DND-41 (cell line): ENCODE results near the gene CKAP2.
"Not testable (repeated sequence)": the region's sequence is repeated elsewhere in the genome, so short reads cannot be mapped to it uniquely, and the experiment has no call there.

Experiments used
- EZH2 ChIP-seq: IDR thresholded peaks from 3 replicates; pipeline ENCODE4 v1.6.1; 2012; ENCODE audit warnings: borderline replicate concordance, low read depth, mild to moderate bottlenecking, moderate library complexity, low read length, inconsistent platforms; ENCODE audit not compliant: severe bottlenecking
- TF ChIP-seq, protein P1 (sequence below): IDR thresholded peaks from 2 replicates; pipeline ENCODE4 v1.5.1; 2012; ENCODE audit warnings: borderline replicate concordance, low read length, moderate library complexity, mild to moderate bottlenecking; ENCODE audit not compliant: poor library complexity, severe bottlenecking; ENCODE audit errors: extremely low read depth

GRCh38 chr13:52491015-52491414 lies 35.7 kb downstream of the CKAP2 start:
- TF ChIP-seq, protein P1, sequence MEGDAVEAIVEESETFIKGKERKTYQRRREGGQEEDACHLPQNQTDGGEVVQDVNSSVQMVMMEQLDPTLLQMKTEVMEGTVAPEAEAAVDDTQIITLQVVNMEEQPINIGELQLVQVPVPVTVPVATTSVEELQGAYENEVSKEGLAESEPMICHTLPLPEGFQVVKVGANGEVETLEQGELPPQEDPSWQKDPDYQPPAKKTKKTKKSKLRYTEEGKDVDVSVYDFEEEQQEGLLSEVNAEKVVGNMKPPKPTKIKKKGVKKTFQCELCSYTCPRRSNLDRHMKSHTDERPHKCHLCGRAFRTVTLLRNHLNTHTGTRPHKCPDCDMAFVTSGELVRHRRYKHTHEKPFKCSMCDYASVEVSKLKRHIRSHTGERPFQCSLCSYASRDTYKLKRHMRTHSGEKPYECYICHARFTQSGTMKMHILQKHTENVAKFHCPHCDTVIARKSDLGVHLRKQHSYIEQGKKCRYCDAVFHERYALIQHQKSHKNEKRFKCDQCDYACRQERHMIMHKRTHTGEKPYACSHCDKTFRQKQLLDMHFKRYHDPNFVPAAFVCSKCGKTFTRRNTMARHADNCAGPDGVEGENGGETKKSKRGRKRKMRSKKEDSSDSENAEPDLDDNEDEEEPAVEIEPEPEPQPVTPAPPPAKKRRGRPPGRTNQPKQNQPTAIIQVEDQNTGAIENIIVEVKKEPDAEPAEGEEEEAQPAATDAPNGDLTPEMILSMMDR = not testable (repeated sequence)
- TF ChIP-seq EZH2 = not testable (repeated sequence)
